ENCODE measurements around the gene HCFC1R1. TPM values are rescaled to one million over a fixed set of nuclear protein-coding genes. Genes with fewer than 3 reads are reported as not detected.

HCFC1R1 gene
- total RNA-seq, 4 donors from 2014 or later, result 41.8 to 124 (median 66.9) TPM

DNA sequence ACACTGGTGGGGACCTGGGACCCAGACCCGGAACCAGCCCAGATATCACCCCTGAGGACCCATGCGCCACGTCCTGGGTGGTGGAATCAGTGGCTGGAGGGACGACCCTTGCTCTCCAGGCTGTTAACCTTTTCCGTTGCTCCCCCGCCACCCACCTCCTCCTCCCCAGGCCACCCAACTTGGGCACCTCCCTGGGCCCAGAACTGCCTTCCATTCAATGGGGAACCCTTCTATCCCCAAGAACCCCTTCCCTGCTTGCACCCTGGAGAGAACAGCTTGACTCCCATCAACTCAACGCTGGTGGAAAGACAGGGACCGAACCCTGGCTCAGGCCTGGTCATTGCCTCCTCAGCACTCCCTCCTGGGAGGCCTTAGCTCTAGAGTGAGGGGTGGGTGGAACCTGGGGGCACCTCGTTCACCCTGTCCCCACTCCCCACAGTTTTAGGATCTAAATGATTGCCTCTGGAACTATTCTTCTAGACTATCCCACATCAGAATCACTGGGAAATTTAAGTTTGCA lies 36.0 kb upstream of the HCFC1R1 start:
- intact Hi-C loops (cut with DNase I; ENCODE audit: low total_unique reads) (loop anchor here (1.0 to 2.0 kb wide), 4 partner anchors 39 to 107 kb away; partner anchors contain the start of gene TNFRSF12A), in situ Hi-C loops (cut with MboI; ENCODE audit: low sequenced_read_pairs in 4 of 4) (loop anchor here in 3 of 4 donors (5.0 to 10.0 kb wide), 4 partner anchors 65 to 108 kb away; no protein-coding TSS in a partner anchor)
- no peak for DNase-seq
- TF ChIP-seq POLR2A (IDR thresholded peaks at IDR 0.05), result no peak
- TF ChIP-seq, protein P1, sequence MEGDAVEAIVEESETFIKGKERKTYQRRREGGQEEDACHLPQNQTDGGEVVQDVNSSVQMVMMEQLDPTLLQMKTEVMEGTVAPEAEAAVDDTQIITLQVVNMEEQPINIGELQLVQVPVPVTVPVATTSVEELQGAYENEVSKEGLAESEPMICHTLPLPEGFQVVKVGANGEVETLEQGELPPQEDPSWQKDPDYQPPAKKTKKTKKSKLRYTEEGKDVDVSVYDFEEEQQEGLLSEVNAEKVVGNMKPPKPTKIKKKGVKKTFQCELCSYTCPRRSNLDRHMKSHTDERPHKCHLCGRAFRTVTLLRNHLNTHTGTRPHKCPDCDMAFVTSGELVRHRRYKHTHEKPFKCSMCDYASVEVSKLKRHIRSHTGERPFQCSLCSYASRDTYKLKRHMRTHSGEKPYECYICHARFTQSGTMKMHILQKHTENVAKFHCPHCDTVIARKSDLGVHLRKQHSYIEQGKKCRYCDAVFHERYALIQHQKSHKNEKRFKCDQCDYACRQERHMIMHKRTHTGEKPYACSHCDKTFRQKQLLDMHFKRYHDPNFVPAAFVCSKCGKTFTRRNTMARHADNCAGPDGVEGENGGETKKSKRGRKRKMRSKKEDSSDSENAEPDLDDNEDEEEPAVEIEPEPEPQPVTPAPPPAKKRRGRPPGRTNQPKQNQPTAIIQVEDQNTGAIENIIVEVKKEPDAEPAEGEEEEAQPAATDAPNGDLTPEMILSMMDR (IDR thresholded peaks at IDR 0.05 in 4 of 5, conservative IDR thresholded peaks at IDR 0.05 in 1 of 5), result no peak
- H3K4me3 ChIP-seq, result peak overlapping the region; percentile 79 to 98 (median 92)
- H3K36me3 ChIP-seq, result no peaks in the 10 kb centered on the region
- no peaks in the 10 kb centered on the region for H3K9me3 ChIP-seq
- H3K4me1 ChIP-seq, result peaks cover 32 to 43% of the 10 kb centered on the region in 2 donors
- H3K27me3 ChIP-seq, result no peaks in the 10 kb centered on the region
- H3K27ac ChIP-seq, result peak overlapping the region; percentile 79 to 85 (median 83)
- no peak for ATAC-seq

DNA sequence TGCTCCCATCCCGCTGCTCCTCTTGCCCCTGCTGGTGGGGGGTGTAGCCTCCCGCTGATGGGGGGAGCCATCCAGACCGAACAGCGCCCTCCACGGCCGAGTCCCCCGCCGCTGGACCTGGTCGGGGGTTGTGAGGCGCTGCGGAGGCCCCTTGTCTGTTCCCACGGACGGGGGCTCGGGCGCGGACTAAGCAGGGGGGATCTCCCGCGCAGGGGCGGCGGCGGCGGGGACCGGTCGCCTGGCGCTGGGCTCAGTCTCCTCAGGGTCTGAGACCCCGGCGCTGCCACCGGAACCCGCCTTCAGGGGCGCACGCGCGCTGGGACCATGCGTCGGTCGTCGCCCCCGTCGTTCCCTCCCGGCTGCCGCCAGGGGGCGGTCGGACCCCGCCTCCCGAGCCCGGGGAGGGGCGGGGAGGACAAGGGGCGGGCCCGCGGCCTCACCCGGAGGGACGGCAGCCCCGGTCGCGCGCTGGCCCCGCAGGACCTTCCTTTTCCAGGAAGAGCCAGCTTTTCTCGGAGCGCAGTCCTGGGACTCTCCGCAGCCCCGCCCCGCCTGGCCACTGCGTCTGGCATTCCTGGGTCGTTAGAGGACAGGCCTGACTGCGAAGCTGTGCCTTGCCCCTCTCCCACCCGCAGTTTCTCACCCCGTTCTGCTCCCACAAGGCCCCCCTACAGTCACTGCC lies 35.4 kb upstream of the HCFC1R1 start:
- Histone ChIP-seq H3K36me3 (no peaks in the 10 kb centered on the region), H3K4me3 (peak overlapping the region; percentile 79 to 98 (median 92)), H3K27ac (peak overlapping the region; percentile 79 to 85 (median 83)), H3K27me3 (no peaks in the 10 kb centered on the region), H3K9me3 (no peaks in the 10 kb centered on the region), H3K4me1 (peaks cover 28 to 39% of the 10 kb centered on the region in 2 donors)
- in situ Hi-C loops (cut with MboI; ENCODE audit: low sequenced_read_pairs in 4 of 4), result no loop called here
- peak in 1 of 2 donors; percentile 17 for TF ChIP-seq POLR2A (IDR thresholded peaks at IDR 0.05)
- TF ChIP-seq, protein P1 (IDR thresholded peaks at IDR 0.05 in 4 of 5, conservative IDR thresholded peaks at IDR 0.05 in 1 of 5), result peak; percentile 81 to 99 (median 99)
- intact Hi-C loops (cut with DNase I; ENCODE audit: low total_unique reads), result loop anchor here (1.0 to 2.0 kb wide), 4 partner anchors 38 to 107 kb away; partner anchors contain the start of gene TNFRSF12A
- DNase-seq (peak; percentile 67 to 82), ATAC-seq (peak; percentile 83 to 89)

DNA sequence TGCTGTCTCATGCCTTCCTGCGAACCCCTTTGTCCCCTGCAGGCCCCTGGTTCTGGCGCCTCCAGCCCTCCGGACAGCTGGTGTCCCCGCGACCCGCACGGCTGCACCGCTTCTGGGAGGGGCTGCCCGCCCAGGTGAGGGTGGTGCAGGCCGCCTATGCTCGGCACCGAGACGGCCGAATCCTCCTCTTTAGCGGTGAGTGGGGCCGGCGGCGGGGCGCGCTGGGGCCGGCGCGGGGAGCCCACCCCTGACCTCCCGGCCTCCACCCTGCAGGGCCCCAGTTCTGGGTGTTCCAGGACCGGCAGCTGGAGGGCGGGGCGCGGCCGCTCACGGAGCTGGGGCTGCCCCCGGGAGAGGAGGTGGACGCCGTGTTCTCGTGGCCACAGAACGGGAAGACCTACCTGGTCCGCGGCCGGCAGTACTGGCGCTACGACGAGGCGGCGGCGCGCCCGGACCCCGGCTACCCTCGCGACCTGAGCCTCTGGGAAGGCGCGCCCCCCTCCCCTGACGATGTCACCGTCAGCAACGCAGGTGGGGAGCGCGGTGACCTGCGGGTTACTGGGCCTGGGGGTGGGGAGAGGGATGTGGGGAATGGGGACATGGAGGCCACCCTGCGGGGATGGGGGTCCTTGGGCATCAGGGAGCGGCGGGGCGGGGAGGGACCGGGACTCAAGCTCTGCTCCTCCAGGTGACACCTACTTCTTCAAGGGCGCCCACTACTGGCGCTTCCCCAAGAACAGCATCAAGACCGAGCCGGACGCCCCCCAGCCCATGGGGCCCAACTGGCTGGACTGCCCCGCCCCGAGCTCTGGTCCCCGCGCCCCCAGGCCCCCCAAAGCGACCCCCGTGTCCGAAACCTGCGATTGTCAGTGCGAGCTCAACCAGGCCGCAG lies 34.6 kb upstream of the HCFC1R1 start:
- Histone ChIP-seq H3K9me3 (no peaks in the 10 kb centered on the region), H3K36me3 (no peaks in the 10 kb centered on the region), H3K27ac (peak overlapping the region; percentile 79 to 85 (median 83)), H3K4me3 (peak overlapping the region; percentile 79 to 98 (median 92)), H3K4me1 (peaks cover 28 to 39% of the 10 kb centered on the region in 2 donors), H3K27me3 (no peaks in the 10 kb centered on the region)
- intact Hi-C loops (cut with DNase I; ENCODE audit: low total_unique reads), result loop anchor here (1.0 to 2.0 kb wide), 4 partner anchors 38 to 108 kb away; partner anchors contain the start of gene TNFRSF12A
- TF ChIP-seq, protein P1 (IDR thresholded peaks at IDR 0.05 in 4 of 5, conservative IDR thresholded peaks at IDR 0.05 in 1 of 5), result no peak
- no peak for TF ChIP-seq POLR2A (IDR thresholded peaks at IDR 0.05)
- in situ Hi-C loops (cut with MboI; ENCODE audit: low sequenced_read_pairs in 4 of 4), result no loop called here
- ATAC-seq, result no peak
- DNase-seq, result no peak

DNA sequence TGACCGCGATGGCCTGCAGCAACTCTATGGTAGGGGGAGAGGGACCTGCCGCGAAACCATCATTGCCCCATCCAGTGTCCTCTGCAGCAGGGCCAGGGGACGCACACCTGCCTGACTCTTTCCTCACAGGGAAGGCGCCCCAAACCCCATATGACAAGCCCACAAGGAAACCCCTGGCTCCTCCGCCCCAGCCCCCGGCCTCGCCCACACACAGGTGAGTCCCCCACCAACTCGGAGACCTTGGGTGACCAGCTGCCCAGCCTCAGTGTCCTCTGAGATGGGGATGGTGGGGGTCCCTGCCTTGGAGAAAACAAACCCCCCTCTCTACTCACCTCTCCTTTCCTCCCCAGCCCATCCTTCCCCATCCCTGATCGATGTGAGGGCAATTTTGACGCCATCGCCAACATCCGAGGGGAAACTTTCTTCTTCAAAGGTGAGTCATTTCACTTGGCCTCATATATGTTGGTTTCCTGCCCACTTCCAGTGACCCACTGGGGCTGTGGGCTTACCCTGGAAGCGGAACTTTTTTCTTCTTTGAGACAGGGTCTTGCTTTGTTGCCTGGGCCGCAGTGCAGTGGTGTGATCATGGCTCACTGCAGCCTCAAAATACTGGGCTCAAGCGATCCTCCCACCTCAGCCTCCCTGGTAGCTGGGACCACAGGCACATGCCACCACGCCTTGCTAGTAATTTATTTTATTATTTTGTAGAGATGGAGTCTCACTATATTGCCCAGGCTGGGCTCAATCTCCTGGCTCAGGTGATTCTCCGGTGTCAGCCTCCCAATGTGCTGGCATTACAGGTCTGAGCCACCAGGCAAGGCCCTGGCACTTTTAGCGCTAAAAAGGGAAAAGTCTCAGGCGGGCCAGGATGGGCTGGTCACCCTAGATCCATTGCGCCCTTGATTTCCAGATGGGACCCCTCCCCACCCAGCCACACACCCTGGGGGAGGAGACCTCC lies 33.7 kb upstream of the HCFC1R1 start:
- Histone ChIP-seq H3K27me3 (no peaks in the 10 kb centered on the region), H3K4me1 (peaks cover 28 to 39% of the 10 kb centered on the region in 2 donors), H3K4me3 (no peak overlapping the region), H3K36me3 (no peaks in the 10 kb centered on the region), H3K27ac (no peak overlapping the region), H3K9me3 (no peaks in the 10 kb centered on the region)
- DNase-seq, result no peak
- no peak for ATAC-seq
- in situ Hi-C loops (cut with MboI; ENCODE audit: low sequenced_read_pairs in 4 of 4) (no loop called here), intact Hi-C loops (cut with DNase I; ENCODE audit: low total_unique reads) (loop anchor here (2.0 kb wide), 1 partner anchor 37 kb away; the partner anchor contains the start of gene TNFRSF12A)
- TF ChIP-seq POLR2A (IDR thresholded peaks at IDR 0.05), result no peak
- TF ChIP-seq, protein P1 (IDR thresholded peaks at IDR 0.05 in 4 of 5, conservative IDR thresholded peaks at IDR 0.05 in 1 of 5), result no peak

All from gastrocnemius medialis (tissue), 4 donors.